ENCODE measurements around the gene SLC7A5. TPM values are rescaled to one million over a fixed set of nuclear protein-coding genes. Genes with fewer than 3 reads are reported as not detected.
"Not testable (repeated sequence)": the region's sequence is repeated elsewhere in the genome, so short reads cannot be mapped to it uniquely, and the experiment has no call there.

SLC7A5 gene
- total RNA-seq, 1 donor from 2014 or later = 7.6 TPM

DNA sequence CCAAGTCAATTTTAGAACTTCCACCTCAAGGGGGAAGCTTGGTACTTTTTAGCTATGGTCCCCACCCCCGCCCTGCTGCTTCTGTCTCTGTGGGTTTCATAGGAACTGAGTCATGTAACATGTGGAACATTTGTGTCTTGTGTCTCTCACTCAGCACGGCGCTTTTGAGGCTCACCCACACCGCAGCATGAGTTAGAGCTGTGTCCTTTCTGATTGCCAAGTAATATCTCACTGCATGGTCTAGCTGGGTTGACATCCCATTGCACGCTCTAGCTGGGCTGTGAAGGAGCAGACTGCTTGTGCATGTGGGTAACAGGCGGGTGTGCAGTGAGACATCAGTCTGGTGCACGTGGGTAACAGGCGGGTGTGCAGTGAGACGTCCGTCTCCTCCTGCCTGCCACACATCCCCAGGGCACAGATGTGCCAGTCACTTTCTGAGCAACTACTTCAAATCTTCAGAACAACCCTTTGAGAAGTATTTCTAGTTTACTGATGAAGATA lies 26.4 kb upstream of the SLC7A5 start:
- no peaks in the 10 kb centered on the region for H3K9me3 ChIP-seq
- H3K36me3 ChIP-seq = no peaks in the 10 kb centered on the region
- H3K27me3 ChIP-seq = no peaks in the 10 kb centered on the region
- H3K4me3 ChIP-seq = no peak overlapping the region
- no peak for DNase-seq (ENCODE audit: low spot score in 2 of 2)
- H3K4me1 ChIP-seq = peaks cover 9 to 20% of the 10 kb centered on the region in 2 donors
- intact Hi-C loops (cut with DNase I) = no loop called here
- TF ChIP-seq, protein P1, sequence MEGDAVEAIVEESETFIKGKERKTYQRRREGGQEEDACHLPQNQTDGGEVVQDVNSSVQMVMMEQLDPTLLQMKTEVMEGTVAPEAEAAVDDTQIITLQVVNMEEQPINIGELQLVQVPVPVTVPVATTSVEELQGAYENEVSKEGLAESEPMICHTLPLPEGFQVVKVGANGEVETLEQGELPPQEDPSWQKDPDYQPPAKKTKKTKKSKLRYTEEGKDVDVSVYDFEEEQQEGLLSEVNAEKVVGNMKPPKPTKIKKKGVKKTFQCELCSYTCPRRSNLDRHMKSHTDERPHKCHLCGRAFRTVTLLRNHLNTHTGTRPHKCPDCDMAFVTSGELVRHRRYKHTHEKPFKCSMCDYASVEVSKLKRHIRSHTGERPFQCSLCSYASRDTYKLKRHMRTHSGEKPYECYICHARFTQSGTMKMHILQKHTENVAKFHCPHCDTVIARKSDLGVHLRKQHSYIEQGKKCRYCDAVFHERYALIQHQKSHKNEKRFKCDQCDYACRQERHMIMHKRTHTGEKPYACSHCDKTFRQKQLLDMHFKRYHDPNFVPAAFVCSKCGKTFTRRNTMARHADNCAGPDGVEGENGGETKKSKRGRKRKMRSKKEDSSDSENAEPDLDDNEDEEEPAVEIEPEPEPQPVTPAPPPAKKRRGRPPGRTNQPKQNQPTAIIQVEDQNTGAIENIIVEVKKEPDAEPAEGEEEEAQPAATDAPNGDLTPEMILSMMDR (IDR thresholded peaks at IDR 0.05) = no peak
- no peak overlapping the region for H3K27ac ChIP-seq

DNA sequence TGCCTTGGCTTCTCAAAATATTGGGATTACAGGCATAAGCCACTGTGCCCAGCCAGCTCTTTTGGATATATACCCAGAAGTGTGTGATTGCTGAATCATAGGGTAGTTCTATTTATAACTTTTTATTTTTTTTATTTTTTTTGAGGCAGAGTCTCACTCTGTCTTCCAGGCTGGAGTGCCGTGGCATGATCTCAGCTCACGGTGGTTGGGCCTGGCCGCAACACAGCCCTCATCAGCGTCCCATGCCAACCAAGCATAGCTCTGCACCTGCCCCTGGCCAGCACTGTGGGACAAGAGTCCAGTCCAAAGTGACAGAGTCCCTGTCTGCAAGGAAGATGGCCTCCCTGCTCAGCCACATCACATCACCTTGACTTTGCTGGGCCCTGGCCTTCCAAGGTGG lies 24.7 kb upstream of the SLC7A5 start:
- intact Hi-C loops (cut with DNase I); H3K27me3 ChIP-seq; H3K9me3 ChIP-seq; H3K4me3 ChIP-seq; H3K36me3 ChIP-seq; DNase-seq (ENCODE audit: low spot score in 2 of 2): not testable (repeated sequence)
- peaks cover 9 to 20% of the 10 kb centered on the region in 2 donors for H3K4me1 ChIP-seq
- peak overlapping the region; percentile 33 to 76 for H3K27ac ChIP-seq

DNA sequence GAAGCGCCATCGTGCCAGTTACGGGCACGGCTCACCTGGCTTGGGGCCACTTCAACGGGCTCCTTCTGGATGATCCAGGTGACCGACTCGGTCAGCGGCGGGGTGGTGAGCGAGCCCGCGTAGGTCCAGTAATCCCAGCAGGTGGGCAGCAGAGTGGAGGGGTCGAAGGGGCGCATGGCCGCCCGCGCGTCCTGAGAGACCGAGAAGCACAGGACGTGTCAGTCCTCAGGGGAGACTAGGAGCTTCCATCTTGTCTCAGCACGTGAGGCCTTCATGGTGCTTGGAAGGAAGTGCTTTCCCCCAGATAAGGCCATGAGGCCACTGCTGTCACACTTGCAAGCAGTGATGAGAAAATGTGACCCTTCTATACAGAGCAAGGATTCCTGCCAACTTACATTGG lies 22.5 kb upstream of the SLC7A5 start:
- intact Hi-C loops (cut with DNase I) = no loop called here
- TF ChIP-seq, protein P1 (IDR thresholded peaks at IDR 0.05) = no peak
- Histone ChIP-seq H3K36me3 (no peaks in the 10 kb centered on the region), H3K4me3 (no peak overlapping the region), H3K9me3 (no peaks in the 10 kb centered on the region), H3K4me1 (peaks cover 2 to 11% of the 10 kb centered on the region in 2 donors), H3K27ac (no peak overlapping the region), H3K27me3 (no peaks in the 10 kb centered on the region)
- no peak for DNase-seq (ENCODE audit: low spot score in 2 of 2)

DNA sequence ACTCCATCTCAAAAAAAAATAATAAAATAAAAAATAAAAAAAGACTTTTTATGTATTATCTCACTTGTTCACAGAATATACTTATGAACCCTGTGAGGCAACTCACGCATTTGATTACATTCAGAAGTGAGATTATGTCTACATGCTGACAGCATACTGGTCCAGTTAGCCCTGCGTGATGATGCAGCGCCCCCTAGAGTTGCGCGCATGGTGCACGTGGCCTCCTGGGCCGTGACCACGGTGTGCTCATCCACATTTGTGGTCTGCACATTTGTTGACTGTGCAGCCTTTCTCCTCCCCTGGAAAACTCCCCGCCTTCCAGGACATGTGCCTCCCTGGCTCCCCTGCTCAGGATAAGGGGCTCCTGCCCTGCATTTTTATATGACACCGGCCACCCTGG lies 20.5 kb upstream of the SLC7A5 start:
- H3K36me3 ChIP-seq; H3K9me3 ChIP-seq; intact Hi-C loops (cut with DNase I); H3K27ac ChIP-seq; H3K4me3 ChIP-seq; DNase-seq (ENCODE audit: low spot score in 2 of 2); H3K27me3 ChIP-seq: not testable (repeated sequence)
- H3K4me1 ChIP-seq = peaks cover 2 to 11% of the 10 kb centered on the region in 2 donors

DNA sequence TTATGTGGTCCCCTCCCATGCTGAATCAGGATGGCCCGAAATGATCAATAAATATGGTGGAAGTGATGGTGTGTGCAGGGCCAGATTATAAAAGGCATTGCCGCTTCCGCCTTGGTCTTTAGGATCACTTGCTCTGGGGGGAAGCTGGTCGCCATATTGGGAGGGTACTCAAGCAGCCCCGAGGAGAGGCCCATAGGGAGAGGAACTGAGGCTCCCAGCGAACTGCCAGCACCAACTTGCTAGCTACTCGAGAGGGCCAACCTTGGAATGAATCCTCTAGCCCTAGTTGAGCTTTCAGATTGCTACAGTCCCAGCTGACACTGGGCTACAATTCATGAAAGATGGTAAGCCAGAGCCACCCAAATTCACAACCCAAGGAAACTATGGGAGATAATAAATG lies 19.0 kb upstream of the SLC7A5 start:
- intact Hi-C loops (cut with DNase I); DNase-seq (ENCODE audit: low spot score in 2 of 2); H3K27me3 ChIP-seq; H3K4me3 ChIP-seq; H3K27ac ChIP-seq; H3K4me1 ChIP-seq; H3K9me3 ChIP-seq; H3K36me3 ChIP-seq: not testable (repeated sequence)

DNA sequence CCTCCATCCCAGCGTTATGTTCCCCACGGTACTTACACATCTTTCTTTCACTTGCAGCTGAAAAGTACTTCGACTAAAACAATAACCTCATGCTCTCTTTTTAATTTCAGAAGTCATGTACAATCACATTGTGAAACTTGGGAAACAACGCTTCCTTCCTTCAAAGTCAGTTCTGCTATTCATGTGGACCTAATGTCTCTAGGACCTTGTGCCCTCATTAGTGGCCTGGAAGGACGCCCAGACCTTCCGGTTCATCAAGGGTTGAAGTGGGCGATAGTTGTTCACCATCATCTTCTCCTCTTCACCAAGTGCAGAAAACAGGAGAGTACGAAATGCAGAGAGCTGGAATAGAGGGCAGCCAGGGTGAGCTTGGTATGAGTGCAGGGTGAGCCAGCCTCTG lies 18.6 kb upstream of the SLC7A5 start:
- H3K27me3 ChIP-seq; H3K36me3 ChIP-seq; H3K27ac ChIP-seq; H3K4me1 ChIP-seq; H3K4me3 ChIP-seq; intact Hi-C loops (cut with DNase I); DNase-seq (ENCODE audit: low spot score in 2 of 2); H3K9me3 ChIP-seq: not testable (repeated sequence)

DNA sequence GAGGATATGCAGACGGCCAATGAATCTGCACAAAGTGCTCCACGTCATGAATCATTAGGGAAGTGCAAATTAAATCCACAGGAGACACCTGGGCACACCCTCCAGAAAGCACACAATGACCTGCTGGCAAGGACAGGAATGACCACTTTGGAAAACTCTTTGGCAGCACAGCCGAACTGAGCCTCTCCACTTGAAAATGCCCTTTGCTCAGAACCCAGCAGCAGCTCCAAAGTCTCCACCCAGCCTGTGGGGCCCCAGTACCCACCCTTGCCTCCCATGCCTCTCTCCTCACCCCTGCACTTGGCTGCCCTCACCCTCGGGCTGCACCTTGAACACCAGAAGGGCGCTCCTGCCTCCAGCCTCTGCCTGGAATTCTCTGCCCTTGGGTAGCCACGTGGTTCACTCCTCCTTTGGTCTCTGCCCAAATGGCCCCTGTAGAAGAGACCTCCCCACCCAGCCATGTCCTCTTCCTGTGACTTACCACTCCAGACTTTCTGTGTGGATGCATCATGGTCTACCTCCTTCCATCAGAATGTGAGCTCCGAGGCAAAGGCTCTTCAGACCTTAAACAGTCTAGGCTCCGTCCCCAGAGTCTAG lies 16.2 kb upstream of the SLC7A5 start:
- H3K4me1 ChIP-seq; H3K27me3 ChIP-seq; intact Hi-C loops (cut with DNase I); DNase-seq (ENCODE audit: low spot score in 2 of 2); H3K27ac ChIP-seq; H3K9me3 ChIP-seq; H3K36me3 ChIP-seq; H3K4me3 ChIP-seq: not testable (repeated sequence)

DNA sequence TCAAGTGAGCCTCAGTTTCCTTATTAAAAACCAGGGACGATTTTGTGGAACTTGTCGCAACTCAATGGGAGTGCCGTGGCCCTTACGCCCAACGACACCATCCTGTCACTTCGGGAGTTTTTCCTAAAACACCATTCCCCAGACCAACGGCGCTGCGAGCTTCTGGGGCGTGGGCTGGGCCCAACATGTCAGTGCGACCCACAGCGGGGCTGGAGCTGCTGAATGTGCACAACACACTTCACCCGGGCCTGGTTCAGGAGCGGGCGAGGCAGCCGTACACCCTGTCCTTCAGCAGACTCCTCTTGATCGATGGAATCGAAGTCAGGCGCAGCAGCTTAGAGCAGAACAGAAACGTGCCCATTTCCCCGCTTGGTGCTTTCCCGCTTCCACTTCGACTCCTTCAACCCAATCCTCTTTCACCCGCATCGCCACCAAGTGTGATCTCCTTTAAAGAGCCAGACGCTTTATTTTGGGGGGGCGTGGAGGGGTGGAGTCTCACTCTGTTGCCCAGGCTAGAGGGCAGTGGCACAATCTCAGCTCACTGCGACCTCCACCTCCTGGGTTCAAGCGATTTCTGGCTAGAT lies 13.2 kb upstream of the SLC7A5 start:
- H3K36me3 ChIP-seq = no peaks in the 10 kb centered on the region
- H3K4me3 ChIP-seq = no peak overlapping the region
- no peaks in the 10 kb centered on the region for H3K9me3 ChIP-seq
- DNase-seq (ENCODE audit: low spot score in 2 of 2) = no peak
- no peaks in the 10 kb centered on the region for H3K27me3 ChIP-seq
- H3K27ac ChIP-seq = no peak overlapping the region
- TF ChIP-seq, protein P1 (IDR thresholded peaks at IDR 0.05) = no peak
- intact Hi-C loops (cut with DNase I) = no loop called here
- H3K4me1 ChIP-seq = no peaks in the 10 kb centered on the region
